Trophoblast cell (in vitro differentiated cells and primary cell): Measurements from ENCODE around the gene STAC3.

ENCODE experiments used
- DNase-seq, 2 donors: peaks; one replicate each; pipeline ENCODE4 v3.0.0-alpha.2; 2016
- H2AFZ ChIP-seq: 2 replicates; pipeline ENCODE4 v1.6.1; 2013; ENCODE audit warnings: low read length, moderate library complexity, mild to moderate bottlenecking; ENCODE audit not compliant: insufficient read depth, poor library complexity
- H2AK5ac ChIP-seq: 2 replicates; pipeline ENCODE4 v1.6.1; 2013; ENCODE audit warnings: mild to moderate bottlenecking, low read length
- H2BK120ac ChIP-seq: 2 replicates; pipeline ENCODE4 v1.6.1; 2013; ENCODE audit warnings: low read length, mild to moderate bottlenecking, moderate library complexity; ENCODE audit not compliant: insufficient read depth, poor library complexity
- H2BK12ac ChIP-seq: 2 replicates; pipeline ENCODE4 v1.6.1; 2013; ENCODE audit warnings: mild to moderate bottlenecking, low read length, moderate library complexity
- H2BK5ac ChIP-seq: 2 replicates; pipeline ENCODE4 v1.6.1; 2013; ENCODE audit warnings: low read length, low read depth, moderate library complexity, mild to moderate bottlenecking; ENCODE audit not compliant: poor library complexity
- H3K14ac ChIP-seq: 2 replicates; pipeline ENCODE4 v1.6.1; 2013; ENCODE audit warnings: mild to moderate bottlenecking, low read length
- H3K18ac ChIP-seq: 2 replicates; pipeline ENCODE4 v1.6.1; 2013; ENCODE audit warnings: mild to moderate bottlenecking, low read length
- H3K23ac ChIP-seq: 2 replicates; pipeline ENCODE4 v1.6.1; 2013; ENCODE audit warnings: low read length
- H3K27ac ChIP-seq: 2 replicates; pipeline ENCODE4 v1.5.1; 2013; ENCODE audit warnings: low read depth, mild to moderate bottlenecking, inconsistent platforms, low read length, moderate library complexity
- H3K27me3 ChIP-seq: 2 replicates; pipeline ENCODE4 v1.6.1; 2013; ENCODE audit warnings: inconsistent platforms, mild to moderate bottlenecking, low read length, moderate library complexity; ENCODE audit not compliant: insufficient read depth
- H3K36me3 ChIP-seq, 2 experiments: 1 replicate in 1 of 2; 2 replicates in 1 of 2; pipeline ENCODE4 v1.6.1; 2013; ENCODE audit warnings: low read length in 2 of 2, mild to moderate bottlenecking in 2 of 2, moderate library complexity in 1 of 2; ENCODE audit not compliant: insufficient read depth in 2 of 2, control insufficient read depth in 1 of 2
- H3K4ac ChIP-seq: 2 replicates; pipeline ENCODE4 v1.6.1; 2013; ENCODE audit warnings: low read depth, mild to moderate bottlenecking, low read length, moderate library complexity
- H3K4me1 ChIP-seq, 2 experiments: 1 replicate in 1 of 2; 2 replicates in 1 of 2; pipeline ENCODE4 v1.6.1; 2013; ENCODE audit warnings: low read length in 2 of 2, mild to moderate bottlenecking in 2 of 2, moderate library complexity in 1 of 2; ENCODE audit not compliant: insufficient read depth in 2 of 2, control insufficient read depth in 1 of 2
- H3K4me2 ChIP-seq: 2 replicates; pipeline ENCODE4 v1.6.1; 2013; ENCODE audit warnings: inconsistent platforms, mild to moderate bottlenecking, low read length, moderate library complexity
- H3K4me3 ChIP-seq: 2 replicates; pipeline ENCODE4 v1.5.1; 2013; ENCODE audit warnings: mild to moderate bottlenecking, low read depth, low read length, inconsistent platforms
- H3K79me1 ChIP-seq: one replicate; pipeline ENCODE4 v1.6.1; 2013; ENCODE audit warnings: low read length
- H3K79me2 ChIP-seq: 2 replicates; pipeline ENCODE4 v1.6.1; 2013; ENCODE audit warnings: low read length, mild to moderate bottlenecking; ENCODE audit not compliant: control insufficient read depth, insufficient read depth, poor library complexity
- H3K9ac ChIP-seq: 2 replicates; pipeline ENCODE4 v1.6.1; 2013; ENCODE audit warnings: mild to moderate bottlenecking, low read length
- H3K9me3 ChIP-seq: 2 replicates; pipeline ENCODE4 v1.6.1; 2013; ENCODE audit warnings: low read depth, mild to moderate bottlenecking, control low read depth, inconsistent platforms, low read length; ENCODE audit not compliant: insufficient read depth
- H4K12ac ChIP-seq: 2 replicates; pipeline ENCODE4 v1.6.1; 2013; ENCODE audit warnings: low read depth, mild to moderate bottlenecking, low read length, moderate library complexity
- H4K8ac ChIP-seq: 2 replicates; pipeline ENCODE4 v1.6.1; 2013; ENCODE audit warnings: low read depth, mild to moderate bottlenecking, low read length, moderate library complexity
- H4K91ac ChIP-seq: one replicate; pipeline ENCODE4 v1.6.1; 2013; ENCODE audit warnings: low read depth, mild to moderate bottlenecking, low read length, moderate library complexity
- WGBS: extraction: QIAGEN DNeasy Blood & Tissue Kit; methylation state at CpG from one replicate; pipeline ENCODE4 v1.1.7; 2013; ENCODE audit warnings: missing lambda C conversion rate; ENCODE audit not compliant: insufficient read length, insufficient coverage; ENCODE audit errors: extremely low coverage; 5-methylcytosine and 5-hydroxymethylcytosine counted together

STAC3 gene

DNA sequence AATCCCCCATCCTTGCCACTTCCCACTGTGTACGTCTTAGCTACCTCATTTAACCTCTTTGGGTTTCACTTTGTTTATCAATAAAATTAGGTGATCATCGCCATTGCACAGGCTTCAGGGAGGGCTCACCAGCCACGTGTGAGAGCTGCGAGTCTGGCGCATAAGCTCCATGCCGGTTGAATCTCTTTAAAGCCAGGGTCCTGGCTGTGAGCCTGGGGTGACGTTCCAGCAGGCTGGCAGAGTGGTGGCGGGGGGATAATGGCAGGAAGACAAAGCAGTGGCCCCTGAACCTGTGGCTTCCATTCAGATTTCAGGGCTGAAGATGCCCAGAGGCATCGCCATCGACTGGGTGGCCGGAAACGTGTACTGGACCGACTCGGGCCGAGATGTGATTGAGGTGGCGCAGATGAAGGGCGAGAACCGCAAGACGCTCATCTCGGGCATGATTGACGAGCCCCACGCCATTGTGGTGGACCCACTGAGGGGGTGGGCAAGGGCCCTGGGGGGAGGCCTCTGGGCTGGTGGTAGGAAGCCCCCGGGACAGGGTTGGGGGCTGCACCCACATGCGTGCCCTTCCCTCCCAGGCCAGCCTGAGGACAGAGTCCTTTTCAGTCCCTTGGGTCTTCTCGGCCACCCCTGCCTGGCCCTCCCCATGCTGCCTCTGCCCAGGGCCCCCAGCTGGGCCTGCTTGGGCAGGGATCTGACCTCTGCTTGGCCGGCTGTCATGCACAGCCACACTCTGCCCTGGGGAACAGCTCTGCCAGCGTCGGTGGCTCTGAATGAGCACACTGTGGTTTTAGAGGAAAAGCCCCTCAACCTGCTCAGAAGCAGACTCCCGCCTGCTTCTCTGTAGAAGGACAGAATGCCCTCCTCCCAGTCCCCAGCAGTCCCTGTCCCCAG, 43.0 kb downstream of the STAC3 start:
- no peaks in the 10 kb centered on the region for H3K79me1 ChIP-seq

DNA sequence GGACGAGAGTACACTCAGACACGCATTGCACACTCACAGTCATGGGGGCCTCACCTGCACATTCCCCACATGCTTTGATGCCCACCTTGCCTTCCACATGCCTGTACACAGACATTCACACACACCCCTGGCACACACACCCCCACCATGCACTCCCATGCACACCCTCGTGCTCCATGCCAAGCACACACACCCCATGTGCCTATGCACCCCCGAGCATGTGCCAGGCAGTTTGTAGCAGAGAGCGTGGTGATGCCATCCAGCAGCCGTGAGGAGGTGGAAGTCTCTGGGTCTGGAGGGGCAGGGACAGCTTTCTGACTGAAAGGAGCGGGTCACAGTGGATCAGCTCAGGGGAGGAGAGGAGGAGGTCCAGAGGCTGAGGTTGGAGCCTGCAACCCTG, 45.1 kb downstream of the STAC3 start:
- no CpG with 5 or more reads among the region's 7 CpGs for WGBS
- no peaks in the 10 kb centered on the region for H3K79me1 ChIP-seq
- H3K4me1 ChIP-seq = no peaks in the 10 kb centered on the region
- H4K91ac ChIP-seq = no peak overlapping the region
- H3K4me3 ChIP-seq = peak overlapping the region; percentile 18
- H2AFZ ChIP-seq = no peak overlapping the region
- H3K4ac ChIP-seq = no peak overlapping the region
- H3K4me2 ChIP-seq = no peak overlapping the region
- H3K36me3 ChIP-seq = peaks cover 95% of the 10 kb centered on the region in 2 experiments
- H3K27me3 ChIP-seq = no peaks in the 10 kb centered on the region
- H4K12ac ChIP-seq = no peak overlapping the region
- DNase-seq = no peak
- H2BK5ac ChIP-seq = no peak overlapping the region
- H3K9me3 ChIP-seq = peaks cover 4% of the 10 kb centered on the region
- no peak overlapping the region for H3K14ac ChIP-seq
- H3K27ac ChIP-seq = no peak overlapping the region
- H2AK5ac ChIP-seq = no peak overlapping the region
- no peak overlapping the region for H2BK120ac ChIP-seq
- no peaks in the 10 kb centered on the region for H3K79me2 ChIP-seq
- no peak overlapping the region for H3K9ac ChIP-seq
- no peak overlapping the region for H3K23ac ChIP-seq
- H3K18ac ChIP-seq = no peak overlapping the region
- H2BK12ac ChIP-seq = no peak overlapping the region
- H4K8ac ChIP-seq = no peak overlapping the region

More for the DNA sequence above, 43.0 kb downstream of the STAC3 start:
- Histone ChIP-seq H3K27ac (no peak overlapping the region), H3K36me3 (peaks cover 93 to 96% of the 10 kb centered on the region in 2 experiments), H3K4me3 (no peak overlapping the region), H3K23ac (no peak overlapping the region), H3K4me1 (peaks cover 0 to 2% of the 10 kb centered on the region in 2 experiments), H2BK5ac (no peak overlapping the region), H3K4ac (no peak overlapping the region), H3K18ac (no peak overlapping the region), H2AFZ (no peak overlapping the region), H4K12ac (no peak overlapping the region), H2BK12ac (no peak overlapping the region), H3K9me3 (peaks cover 6% of the 10 kb centered on the region), H3K14ac (no peak overlapping the region), H4K8ac (no peak overlapping the region), H2AK5ac (no peak overlapping the region), H4K91ac (no peak overlapping the region), H3K27me3 (no peaks in the 10 kb centered on the region), H2BK120ac (no peak overlapping the region), H3K9ac (no peak overlapping the region), H3K4me2 (no peak overlapping the region), H3K79me2 (no peaks in the 10 kb centered on the region)
- no peak for DNase-seq
- WGBS = no CpG with 5 or more reads among the region's 29 CpGs

DNA sequence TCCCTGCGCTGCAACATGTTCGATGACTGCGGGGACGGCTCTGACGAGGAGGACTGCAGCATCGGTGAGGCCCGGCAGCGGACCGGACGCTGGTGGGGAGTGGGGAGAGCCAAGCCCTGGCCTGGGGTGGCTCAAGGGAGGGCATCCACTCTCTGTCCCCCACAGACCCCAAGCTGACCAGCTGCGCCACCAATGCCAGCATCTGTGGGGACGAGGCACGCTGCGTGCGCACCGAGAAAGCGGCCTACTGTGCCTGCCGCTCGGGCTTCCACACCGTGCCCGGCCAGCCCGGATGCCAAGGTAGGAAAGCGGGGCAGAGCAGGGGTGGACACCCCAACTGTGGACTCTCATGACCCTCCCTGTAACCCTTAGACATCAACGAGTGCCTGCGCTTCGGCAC, 45.8 kb downstream of the STAC3 start:
- no peak overlapping the region for H2BK5ac ChIP-seq
- no peak overlapping the region for H3K9ac ChIP-seq
- H3K23ac ChIP-seq = no peak overlapping the region
- peaks cover 94 to 95% of the 10 kb centered on the region in 2 experiments for H3K36me3 ChIP-seq
- no peak overlapping the region for H4K91ac ChIP-seq
- DNase-seq = no peak
- no peak overlapping the region for H2AK5ac ChIP-seq
- WGBS = no CpG with 5 or more reads among the region's 26 CpGs
- no peaks in the 10 kb centered on the region for H3K79me1 ChIP-seq
- peaks cover 4% of the 10 kb centered on the region for H3K9me3 ChIP-seq
- H4K12ac ChIP-seq = no peak overlapping the region
- H3K4me3 ChIP-seq = no peak overlapping the region
- no peaks in the 10 kb centered on the region for H3K27me3 ChIP-seq
- H3K4me2 ChIP-seq = no peak overlapping the region
- no peaks in the 10 kb centered on the region for H3K4me1 ChIP-seq
- no peak overlapping the region for H3K27ac ChIP-seq
- H2BK12ac ChIP-seq = no peak overlapping the region
- H2AFZ ChIP-seq = no peak overlapping the region
- no peak overlapping the region for H3K4ac ChIP-seq
- H3K14ac ChIP-seq = no peak overlapping the region
- H4K8ac ChIP-seq = no peak overlapping the region
- no peak overlapping the region for H3K18ac ChIP-seq
- no peaks in the 10 kb centered on the region for H3K79me2 ChIP-seq
- no peak overlapping the region for H2BK120ac ChIP-seq

DNA sequence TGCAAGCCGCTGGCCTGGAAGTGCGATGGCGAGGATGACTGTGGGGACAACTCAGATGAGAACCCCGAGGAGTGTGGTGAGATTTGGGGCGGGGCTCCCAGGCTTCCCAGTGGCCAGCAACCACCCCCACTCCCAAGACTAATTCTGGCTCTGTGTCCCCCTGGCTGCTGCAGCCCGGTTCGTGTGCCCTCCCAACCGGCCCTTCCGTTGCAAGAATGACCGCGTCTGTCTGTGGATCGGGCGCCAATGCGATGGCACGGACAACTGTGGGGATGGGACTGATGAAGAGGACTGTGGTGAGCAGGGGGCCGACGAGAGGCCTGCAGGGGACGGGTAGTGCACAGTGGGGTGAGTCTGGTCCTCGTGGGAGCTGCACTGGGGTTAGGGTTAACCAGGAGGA, 46.5 kb downstream of the STAC3 start:
- no CpG with 5 or more reads among the region's 19 CpGs for WGBS

More for the DNA sequence above, 46.5 kb downstream of the STAC3 start:
- Histone ChIP-seq H3K9ac (no peak overlapping the region), H3K23ac (no peak overlapping the region), H3K9me3 (peaks cover 4% of the 10 kb centered on the region), H4K12ac (no peak overlapping the region), H3K27me3 (no peaks in the 10 kb centered on the region), H3K4me1 (no peaks in the 10 kb centered on the region), H3K18ac (no peak overlapping the region), H2BK120ac (no peak overlapping the region), H2BK12ac (no peak overlapping the region), H3K14ac (no peak overlapping the region), H3K79me2 (no peaks in the 10 kb centered on the region), H3K4me3 (no peak overlapping the region), H2BK5ac (no peak overlapping the region), H3K36me3 (peaks cover 94% of the 10 kb centered on the region in 2 experiments), H4K91ac (no peak overlapping the region), H2AK5ac (no peak overlapping the region), H3K27ac (no peak overlapping the region), H2AFZ (no peak overlapping the region), H3K4me2 (no peak overlapping the region), H4K8ac (no peak overlapping the region), H3K4ac (no peak overlapping the region), H3K79me1 (no peaks in the 10 kb centered on the region)
- no peak for DNase-seq
